A549 (cell line): ENCODE measurements around the gene ORM2. TPM values are rescaled to one million over a fixed set of nuclear protein-coding genes. Genes with fewer than 3 reads are reported as not detected.
"Not testable (repeated sequence)": the region's sequence is repeated elsewhere in the genome, so short reads cannot be mapped to it uniquely, and the experiment has no call there.

Experiments
- ATAC-seq, 2 experiments: fragments of 200-7000 bp in 1 of 2; fragments of >200 bp in 1 of 2; cut with Nextera tagmentation in 1 of 2; cut with Tn5 transposase in 1 of 2; 3 replicates each; pipeline versions ENCODE4 v1.8.0 to v1.9.1; 2018 to 2020; ENCODE audit warnings: mild to moderate bottlenecking in 1 of 2, moderate library complexity in 1 of 2
- CTCF ChIA-PET: fragments of 300-600 bp; sonication (Branson Sonifier 250); formaldehyde crosslinking; extraction: SDS; loops from one replicate; lab custom pipeline; 2021; ENCODE audit warnings: antibody characterized with exemption, inconsistent platforms; lab: Yijun Ruan, JAX
- POLR2A ChIA-PET: fragments of 350-600 bp; formaldehyde crosslinking; extraction: SDS; loops from one replicate; lab custom pipeline; 2021; ENCODE audit warnings: antibody characterized with exemption, inconsistent platforms; lab: Yijun Ruan, JAX
- DNase-seq, 2 experiments: peaks; one replicate each; pipeline versions ENCODE4 v3.0.0 to v3.0.0-alpha.2; 2011 to 2016; ENCODE audit warnings: low read depth in 1 of 2, low spot score in 1 of 2
- FAIRE-seq: peaks from 2 replicates; lab custom pipeline; 2011; peaks lifted over from hg19 to GRCh38; lab: Jason Lieb, UNC
- H3K27ac ChIP-seq, 2 experiments: fragments of >200 bp; sonication (Bioruptor Twin); formaldehyde crosslinking; 3 replicates each; pipeline ENCODE4 v1.5.1; 2016 to 2017
- H3K4me1 ChIP-seq: fragments of >200 bp; sonication (Bioruptor Twin); formaldehyde crosslinking; 3 replicates; pipeline ENCODE4 v1.6.1; 2016
- H3K4me2 ChIP-seq: fragments of >200 bp; sonication (Bioruptor Twin); formaldehyde crosslinking; 3 replicates; pipeline ENCODE4 v1.6.1; 2016
- H3K4me3 ChIP-seq: fragments of >200 bp; sonication (Bioruptor Twin); formaldehyde crosslinking; 3 replicates; pipeline ENCODE4 v1.5.1; 2016
- H3K9me3 ChIP-seq: fragments of >200 bp; sonication (Bioruptor Twin); formaldehyde crosslinking; 3 replicates; pipeline ENCODE4 v1.6.1; 2016
- CHD4 ChIP-seq: fragments of 200-600 bp; sonication (generic); IDR thresholded peaks from 2 replicates; pipeline ENCODE4 v1.6.1; 2016; ENCODE audit warnings: antibody characterized with exemption, mild to moderate bottlenecking, borderline replicate concordance
- CTCF ChIP-seq: fragments of >200 bp; sonication (Bioruptor Twin); formaldehyde crosslinking; IDR thresholded peaks from 3 replicates; pipeline ENCODE4 v1.5.1; 2016
- FOXS1 ChIP-seq: fragments of 250-450 bp; sonication (Bioruptor Pico); IDR thresholded peaks from 2 replicates; pipeline ENCODE4 v1.5.0; 2020; ENCODE audit warnings: mild to moderate bottlenecking, moderate library complexity
- HDAC2 ChIP-seq: fragments of 200-600 bp; sonication (generic); IDR thresholded peaks from 2 replicates; pipeline ENCODE4 v1.6.1; 2016
- HOXA7 ChIP-seq: fragments of 250-450 bp; sonication (Bioruptor Pico); IDR thresholded peaks from 2 replicates; pipeline ENCODE4 v1.5.0; 2020; ENCODE audit warnings: mild to moderate bottlenecking, moderate library complexity
- MAFK ChIP-seq: fragments of 450-650 bp; IDR thresholded peaks from 2 replicates; pipeline ENCODE4 v1.6.1; 2014; ENCODE audit not compliant: partially characterized antibody
- MYC ChIP-seq: IDR thresholded peaks from 2 replicates; pipeline ENCODE4 v1.6.1; 2012; ENCODE audit warnings: mild to moderate bottlenecking, inconsistent platforms, low read length, improper control_type of control experiment, borderline replicate concordance
- NFE2L2 ChIP-seq: fragments of 150-350 bp; conservative IDR thresholded peaks from 2 replicates; pipeline ENCODE4 v1.6.1; 2014; ENCODE audit warnings: low read length
- POLR2A ChIP-seq: IDR thresholded peaks from 2 replicates; pipeline ENCODE4 v1.6.1; 2012; ENCODE audit warnings: mild to moderate bottlenecking, low read length
- RFX5 ChIP-seq: fragments of 450-650 bp; IDR thresholded peaks from 2 replicates; pipeline ENCODE4 v1.7.1; 2014; ENCODE audit warnings: antibody characterized with exemption, mild to moderate bottlenecking, moderate library complexity
- TFCP2L1 ChIP-seq: fragments of 250-450 bp; sonication (Bioruptor Pico); IDR thresholded peaks from 2 replicates; pipeline ENCODE4 v1.5.0; 2021; ENCODE audit warnings: mild to moderate bottlenecking
- ZSCAN20 ChIP-seq: fragments of 250-450 bp; sonication (Bioruptor Pico); IDR thresholded peaks from 2 replicates; pipeline ENCODE4 v1.8.0; 2022; ENCODE audit warnings: mild to moderate bottlenecking, moderate library complexity
- WGBS: methylation state at CpG from one replicate; pipeline ENCODE4 v1.1.6; 2017; ENCODE audit errors: missing lambda C conversion rate; 5-methylcytosine and 5-hydroxymethylcytosine counted together
- polyA plus RNA-seq, 4 experiments: library from polyadenylated mRNA; depleted of rRNA in 3 of 4; stranded (reverse); fragments of >200 nt; fragmentation: RNase III in 1 of 4; extraction: RNeasy Plus Mini Kit Qiagen cat#74134 plus additional on column Dnase treatment in 1 of 4; gene quantifications; 2 replicates in 3 of 4; 3 replicates in 1 of 4; pipeline ENCODE4 v1.2.3, GENCODE V29; 2011 to 2017

ORM2 gene
- polyA plus RNA-seq, 2 of the 4 experiments (the other 2 are of a cell fraction): 0.10 TPM; not detected in 1

GRCh38 chr9:114322160-114322818 lies 7.4 kb upstream of the ORM2 start:
- H3K27ac ChIP-seq, FAIRE-seq, H3K9me3 ChIP-seq, H3K4me2 ChIP-seq, H3K4me3 ChIP-seq, ATAC-seq, POLR2A ChIA-PET, DNase-seq: not testable (repeated sequence)
- CTCF ChIA-PET: interaction anchor here (0.6 to 1.4 kb wide), 3 partner anchors 118 to 568 kb away, joined by 3 read pairs; no protein-coding TSS in a partner anchor
- WGBS: 75% methylated on average over 11 of the region's 12 CpGs
- H3K4me1 ChIP-seq: peaks cover 10% of the 10 kb centered on the region; the same call in 2 of the 3 replicates

- DNase-seq, POLR2A ChIA-PET, FAIRE-seq, H3K4me1 ChIP-seq, CTCF ChIA-PET, H3K27ac ChIP-seq, H3K4me2 ChIP-seq, H3K9me3 ChIP-seq, H3K4me3 ChIP-seq: not testable (repeated sequence)
- 85% methylated on average over 2 of the region's 15 CpGs for WGBS
- peak; percentile 34 to 48 for ATAC-seq
Observed at GRCh38 chr9:114322831-114323531, 6.7 kb upstream of the ORM2 start, which contains the start of gene ORM1. ORM1 (plus strand) TSS chr9:114323098; CDS start chr9:114323134, 36 bp downstream.

GRCh38 chr9:114323849-114324248 lies 5.8 kb upstream of the ORM2 start:
- H3K4me1 ChIP-seq, H3K4me2 ChIP-seq, FAIRE-seq, ATAC-seq, POLR2A ChIA-PET, H3K9me3 ChIP-seq, H3K27ac ChIP-seq, DNase-seq, H3K4me3 ChIP-seq: not testable (repeated sequence)
- 70% methylated on average over 6 of the region's 6 CpGs for WGBS
- CTCF ChIA-PET: interaction anchor here (1.0 kb wide), 1 partner anchor 216 kb away, joined by 3 read pairs; no protein-coding TSS in a partner anchor

GRCh38 chr9:114324492-114324891 lies 5.2 kb upstream of the ORM2 start:
- no peaks in the 10 kb centered on the region for H3K9me3 ChIP-seq
- ChIA-PET POLR2A (no interaction called here), CTCF (interaction anchor here (1.0 kb wide), 1 partner anchor 216 kb away, joined by 3 read pairs; no protein-coding TSS in a partner anchor)
- no peak overlapping the region for H3K27ac ChIP-seq
- peaks cover 6% of the 10 kb centered on the region; the same call in 1 of the 3 replicates for H3K4me1 ChIP-seq
- no peak overlapping the region for H3K4me2 ChIP-seq
- FAIRE-seq: no peak
- WGBS: 61% methylated on average over 8 of the region's 8 CpGs
- no peak for TF ChIP-seq MYC
- TF ChIP-seq TFCP2L1 (CRISPR knock-in tag): no peak
- TF ChIP-seq RFX5: no peak
- no peak for TF ChIP-seq HDAC2
- no peak for TF ChIP-seq HOXA7 (CRISPR knock-in tag)
- TF ChIP-seq ZSCAN20 (CRISPR knock-in tag): no peak
- no peak for TF ChIP-seq CHD4
- no peak for TF ChIP-seq NFE2L2
- no peak for TF ChIP-seq FOXS1 (CRISPR knock-in tag)
- no peak for TF ChIP-seq MAFK
- no peak for TF ChIP-seq CTCF
- no peak for TF ChIP-seq POLR2A
- DNase-seq: no peak
- ATAC-seq: peak in 1 of 2 experiments; percentile 15; a peak in 1 of 6 replicates
- H3K4me3 ChIP-seq: no peak overlapping the region

- ATAC-seq: peak; percentile 15 to 21; a peak in 2 of 6 replicates
- H3K4me3 ChIP-seq, H3K4me2 ChIP-seq, H3K27ac ChIP-seq, H3K4me1 ChIP-seq, POLR2A ChIA-PET, H3K9me3 ChIP-seq, FAIRE-seq, DNase-seq: not testable (repeated sequence)
- CTCF ChIA-PET: interaction anchor here (1.0 kb wide), 1 partner anchor 217 kb away, joined by 3 read pairs; no protein-coding TSS in a partner anchor
- WGBS: 87% methylated on average over 6 of the region's 9 CpGs
Observed at GRCh38 chr9:114324965-114325364, 4.7 kb upstream of the ORM2 start.

GRCh38 chr9:114325684-114326254 lies 3.9 kb upstream of the ORM2 start:
- FAIRE-seq, H3K27ac ChIP-seq, CTCF ChIA-PET, POLR2A ChIA-PET, H3K4me1 ChIP-seq, H3K9me3 ChIP-seq, H3K4me3 ChIP-seq, H3K4me2 ChIP-seq, DNase-seq, ATAC-seq: not testable (repeated sequence)
- 78% methylated on average over 2 of the region's 3 CpGs for WGBS
